ENCODE data around the gene ROPN1L.

Gene ROPN1L

GRCh38 chr5:10477943-10478342 lies 36.3 kb downstream of the ROPN1L start:
- Mint-ChIP-seq H3K4me1 (no peaks in the 10 kb centered on the region), H3K9me3 (peaks cover 10% of the 10 kb centered on the region), H3K36me3 (peaks cover 2% of the 10 kb centered on the region), H3K27me3 (peaks cover 2% of the 10 kb centered on the region), H3K4me3 (no peak overlapping the region), H3K27ac (no peak overlapping the region)

- no peaks in the 10 kb centered on the region for H3K27me3 Mint-ChIP-seq
- no peaks in the 10 kb centered on the region for H3K4me1 Mint-ChIP-seq
- no peak overlapping the region for H3K4me3 Mint-ChIP-seq
- no peak overlapping the region for H3K27ac Mint-ChIP-seq
- H3K9me3 Mint-ChIP-seq = peaks cover 10% of the 10 kb centered on the region
- peaks cover 2% of the 10 kb centered on the region for H3K36me3 Mint-ChIP-seq
These were observed 36.8 kb downstream of the ROPN1L start for GRCh38 chr5:10478436-10478835.

- Mint-ChIP-seq H3K27me3 (no peaks in the 10 kb centered on the region), H3K9me3 (peaks cover 10% of the 10 kb centered on the region), H3K4me1 (no peaks in the 10 kb centered on the region), H3K27ac (no peak overlapping the region), H3K36me3 (peaks cover 2% of the 10 kb centered on the region), H3K4me3 (no peak overlapping the region)
These were observed 37.6 kb downstream of the ROPN1L start for GRCh38 chr5:10479154-10479721.

GRCh38 chr5:10480237-10480985 lies 38.7 kb downstream of the ROPN1L start:
- Mint-ChIP-seq H3K36me3 (no peaks in the 10 kb centered on the region), H3K4me1 (no peaks in the 10 kb centered on the region), H3K27me3 (no peaks in the 10 kb centered on the region), H3K9me3 (no peaks in the 10 kb centered on the region), H3K4me3 (no peak overlapping the region), H3K27ac (no peak overlapping the region)

- Mint-ChIP-seq H3K4me1 (no peaks in the 10 kb centered on the region), H3K27ac (no peak overlapping the region), H3K4me3 (no peak overlapping the region), H3K9me3 (no peaks in the 10 kb centered on the region), H3K36me3 (no peaks in the 10 kb centered on the region), H3K27me3 (no peaks in the 10 kb centered on the region)
These were observed 39.7 kb downstream of the ROPN1L start for GRCh38 chr5:10481241-10481935.

- no peaks in the 10 kb centered on the region for H3K27me3 Mint-ChIP-seq
- no peaks in the 10 kb centered on the region for H3K4me1 Mint-ChIP-seq
- no peaks in the 10 kb centered on the region for H3K36me3 Mint-ChIP-seq
- no peaks in the 10 kb centered on the region for H3K9me3 Mint-ChIP-seq
- H3K4me3 Mint-ChIP-seq = no peak overlapping the region
- H3K27ac Mint-ChIP-seq = no peak overlapping the region
These were observed 41.3 kb downstream of the ROPN1L start for GRCh38 chr5:10482791-10483530.

GRCh38 chr5:10484774-10485141 lies 43.1 kb downstream of the ROPN1L start:
- Mint-ChIP-seq H3K4me1 (peaks cover 8% of the 10 kb centered on the region), H3K9me3 (no peaks in the 10 kb centered on the region), H3K27ac (no peak overlapping the region), H3K36me3 (no peaks in the 10 kb centered on the region), H3K27me3 (no peaks in the 10 kb centered on the region), H3K4me3 (no peak overlapping the region)

DNA sequence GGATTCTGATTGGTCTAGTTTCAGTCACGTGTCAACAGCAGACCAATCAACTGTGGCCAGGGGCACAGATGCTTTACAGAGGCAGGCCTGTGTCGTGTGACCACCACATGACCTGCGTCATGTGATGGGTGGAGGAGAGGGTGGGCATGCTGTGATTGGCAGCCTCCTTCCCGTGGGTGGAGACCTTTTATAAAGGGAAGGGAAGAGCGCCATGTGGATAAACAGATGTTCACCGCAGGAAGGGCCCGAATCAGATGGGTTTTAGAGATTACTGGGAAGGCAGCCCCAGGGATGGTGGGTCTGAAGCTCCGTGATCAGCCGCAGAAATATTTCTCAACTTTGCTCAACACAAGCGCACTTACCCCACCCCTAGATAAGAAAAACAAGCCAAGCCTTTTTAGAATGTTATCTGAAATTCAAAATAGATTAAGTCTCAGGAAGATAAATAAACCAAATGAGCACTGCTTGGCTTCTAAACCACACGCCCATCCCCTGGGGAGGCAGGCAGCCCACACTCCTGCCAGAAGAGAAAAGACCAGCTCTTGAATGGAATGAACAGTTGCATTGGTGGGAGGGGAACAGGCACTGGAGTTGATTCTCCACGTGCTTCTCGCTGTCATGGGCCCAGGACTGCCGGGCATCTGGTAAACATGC lies 43.6 kb downstream of the ROPN1L start:
- no peaks in the 10 kb centered on the region for H3K27me3 Mint-ChIP-seq
- no peak overlapping the region for H3K27ac Mint-ChIP-seq
- H3K36me3 Mint-ChIP-seq = no peaks in the 10 kb centered on the region
- H3K4me3 Mint-ChIP-seq = no peak overlapping the region
- H3K4me1 Mint-ChIP-seq = peaks cover 13% of the 10 kb centered on the region
- H3K9me3 Mint-ChIP-seq = no peaks in the 10 kb centered on the region

- H3K4me1 Mint-ChIP-seq = peaks cover 16% of the 10 kb centered on the region
- no peak overlapping the region for H3K27ac Mint-ChIP-seq
These were observed 44.2 kb downstream of the ROPN1L start for GRCh38 chr5:10485897-10486296.

GRCh38 chr5:10486511-10487344 lies 45.0 kb downstream of the ROPN1L start:
- Mint-ChIP-seq H3K9me3 (no peaks in the 10 kb centered on the region), H3K4me1 (peaks cover 16% of the 10 kb centered on the region), H3K27ac (no peak overlapping the region), H3K27me3 (no peaks in the 10 kb centered on the region), H3K36me3 (no peaks in the 10 kb centered on the region), H3K4me3 (no peak overlapping the region)

More at GRCh38 chr5:10485897-10486296, 44.2 kb downstream of the ROPN1L start:
- no peaks in the 10 kb centered on the region for H3K27me3 Mint-ChIP-seq
- no peaks in the 10 kb centered on the region for H3K36me3 Mint-ChIP-seq
- no peaks in the 10 kb centered on the region for H3K9me3 Mint-ChIP-seq
- H3K4me3 Mint-ChIP-seq = no peak overlapping the region

GRCh38 chr5:10488144-10488543 lies 46.5 kb downstream of the ROPN1L start:
- peaks cover 16% of the 10 kb centered on the region for H3K4me1 Mint-ChIP-seq
- H3K36me3 Mint-ChIP-seq = no peaks in the 10 kb centered on the region
- no peaks in the 10 kb centered on the region for H3K9me3 Mint-ChIP-seq
- no peak overlapping the region for H3K27ac Mint-ChIP-seq
- H3K4me3 Mint-ChIP-seq = no peak overlapping the region
- no peaks in the 10 kb centered on the region for H3K27me3 Mint-ChIP-seq

DNA sequence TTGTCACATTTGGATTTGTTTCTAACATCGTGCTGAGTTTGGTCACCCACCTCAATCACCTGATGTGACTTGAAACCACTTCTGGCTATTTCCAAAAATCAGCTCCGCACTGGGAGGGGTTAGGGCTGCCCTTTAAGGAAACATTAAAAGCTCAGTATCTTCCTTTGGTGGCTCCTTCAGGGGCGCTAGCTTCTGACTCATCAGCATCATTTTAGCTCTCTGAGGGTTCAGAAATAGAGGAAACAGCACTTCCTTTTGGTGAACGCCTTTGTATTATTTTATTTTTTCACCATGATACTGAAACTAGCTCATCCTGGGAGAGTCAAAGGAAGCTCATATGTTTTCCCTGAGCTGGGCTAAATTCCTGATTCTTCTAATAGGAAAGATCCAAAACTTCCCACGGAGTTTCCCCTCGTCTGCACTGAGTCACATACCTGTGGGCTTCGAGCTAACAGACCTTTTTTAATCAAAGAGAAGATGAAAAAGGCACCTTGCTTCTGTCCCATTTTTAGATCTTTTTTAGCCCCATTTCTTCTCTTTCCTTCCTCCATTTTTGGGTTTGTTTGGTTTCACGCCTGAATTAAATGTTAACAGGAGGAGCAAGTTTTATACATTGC lies 48.2 kb downstream of the ROPN1L start:
- no peaks in the 10 kb centered on the region for H3K36me3 Mint-ChIP-seq
- H3K27me3 Mint-ChIP-seq = no peaks in the 10 kb centered on the region
- peaks cover 16% of the 10 kb centered on the region for H3K4me1 Mint-ChIP-seq
- H3K4me3 Mint-ChIP-seq = no peak overlapping the region
- H3K27ac Mint-ChIP-seq = no peak overlapping the region
- H3K9me3 Mint-ChIP-seq = no peaks in the 10 kb centered on the region

DNA sequence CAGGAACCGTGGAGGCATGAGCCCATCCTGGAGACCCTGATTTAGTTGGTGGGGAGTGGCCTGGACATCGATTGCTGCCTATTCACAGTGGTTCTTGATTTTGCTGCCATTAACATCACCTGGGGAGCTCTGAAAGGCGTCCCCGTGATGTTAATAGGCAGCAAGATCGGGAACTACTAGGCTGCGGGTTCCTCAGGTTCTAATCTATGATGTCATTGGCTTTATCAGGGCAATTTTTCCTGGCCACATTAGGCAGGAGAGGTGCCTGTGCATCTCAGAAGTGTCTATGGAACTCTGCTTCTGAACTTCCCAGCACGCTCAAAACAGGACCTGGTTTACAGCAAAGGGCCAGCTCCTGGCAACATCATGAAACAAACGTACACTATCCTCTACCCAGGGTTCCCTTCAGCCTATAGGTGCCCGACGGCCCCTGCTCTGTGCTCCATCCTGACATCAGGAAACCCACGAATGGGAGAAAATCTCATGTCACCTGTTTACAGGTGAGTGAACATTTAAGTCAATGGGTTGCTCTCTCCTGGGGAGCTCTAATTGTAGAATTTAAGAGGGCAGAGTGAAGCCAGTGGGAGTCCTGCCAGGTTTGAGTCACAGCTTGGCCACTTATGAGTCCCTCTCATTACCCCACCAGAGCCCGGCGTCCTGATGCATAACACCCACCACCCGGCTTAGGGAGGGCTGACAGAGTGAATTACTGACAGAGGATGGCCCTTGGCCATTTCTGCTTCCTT lies 49.4 kb downstream of the ROPN1L start:
- H3K4me3 Mint-ChIP-seq = no peak overlapping the region
- H3K27ac Mint-ChIP-seq = no peak overlapping the region
- H3K9me3 Mint-ChIP-seq = no peaks in the 10 kb centered on the region

GRCh38 chr5:10491673-10492026 lies 50.0 kb downstream of the ROPN1L start:
- Mint-ChIP-seq H3K4me1 (peaks cover 16% of the 10 kb centered on the region), H3K9me3 (no peaks in the 10 kb centered on the region), H3K27me3 (no peaks in the 10 kb centered on the region), H3K27ac (no peak overlapping the region), H3K36me3 (peaks cover 1% of the 10 kb centered on the region), H3K4me3 (no peak overlapping the region)

More for the DNA sequence above, 49.4 kb downstream of the ROPN1L start:
- peaks cover 16% of the 10 kb centered on the region for H3K4me1 Mint-ChIP-seq
- no peaks in the 10 kb centered on the region for H3K27me3 Mint-ChIP-seq
- H3K36me3 Mint-ChIP-seq = peaks cover 1% of the 10 kb centered on the region

Data from activated naive CD4-positive, alpha-beta T cell treated with anti-CD3 and anti-CD28 coated beads, Interleukin-2, amount 50 U/mL, for 24 hours (primary cell).